NCI-H69 (cell line): Measurements from ENCODE around the gene OR4C16.

Experiments used
- DNase-seq: peaks from one replicate; lab custom pipeline; 2025; lab: John Stamatoyannopoulos, UW

Gene OR4C16, protein sequence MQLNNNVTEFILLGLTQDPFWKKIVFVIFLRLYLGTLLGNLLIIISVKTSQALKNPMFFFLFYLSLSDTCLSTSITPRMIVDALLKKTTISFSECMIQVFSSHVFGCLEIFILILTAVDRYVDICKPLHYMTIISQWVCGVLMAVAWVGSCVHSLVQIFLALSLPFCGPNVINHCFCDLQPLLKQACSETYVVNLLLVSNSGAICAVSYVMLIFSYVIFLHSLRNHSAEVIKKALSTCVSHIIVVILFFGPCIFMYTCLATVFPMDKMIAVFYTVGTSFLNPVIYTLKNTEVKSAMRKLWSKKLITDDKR

GRCh38 chr11:55571828-55572227 lies at the start of gene OR4C16:
TSS of gene OR4C16 (plus strand) at chr11:55572128. CDS start at chr11:55572128, 0 bp downstream.
- no peak for DNase-seq

DNA sequence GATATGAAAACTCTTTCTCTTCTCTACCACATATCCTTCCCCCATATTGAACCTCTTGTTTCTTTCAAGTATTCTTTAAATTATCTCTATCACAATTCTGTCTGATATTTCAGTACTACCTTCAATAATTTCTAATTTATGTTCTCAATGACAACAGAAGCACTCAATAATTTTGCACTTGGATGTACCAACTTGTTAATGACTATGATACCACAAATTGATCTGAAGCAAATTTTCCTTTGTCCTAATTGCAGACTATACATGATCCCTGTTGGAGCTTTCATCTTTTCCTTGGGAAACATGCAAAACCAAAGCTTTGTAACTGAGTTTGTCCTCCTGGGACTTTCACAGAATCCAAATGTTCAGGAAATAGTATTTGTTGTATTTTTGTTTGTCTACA lies 17.8 kb upstream of the OR4C16 start, which contains the start of gene OR4C15:
Gene OR4C15, plus strand, starts transcription at position 301 of the 400 bp plus-strand sequence. Its CDS starts 0 bp downstream, at position 301.
- no peak for DNase-seq

DNA sequence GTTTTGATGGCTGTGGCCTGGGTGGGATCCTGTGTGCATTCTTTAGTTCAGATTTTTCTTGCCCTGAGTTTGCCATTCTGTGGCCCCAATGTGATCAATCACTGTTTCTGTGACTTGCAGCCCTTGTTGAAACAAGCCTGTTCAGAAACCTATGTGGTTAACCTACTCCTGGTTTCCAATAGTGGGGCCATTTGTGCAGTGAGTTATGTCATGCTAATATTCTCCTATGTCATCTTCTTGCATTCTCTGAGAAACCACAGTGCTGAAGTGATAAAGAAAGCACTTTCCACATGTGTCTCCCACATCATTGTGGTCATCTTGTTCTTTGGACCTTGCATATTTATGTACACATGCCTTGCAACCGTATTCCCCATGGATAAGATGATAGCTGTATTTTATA lies 620 bp downstream of the OR4C16 start:
- DNase-seq, result no peak

GRCh38 chr11:55607545-55607944 lies 35.6 kb downstream of the OR4C16 start, which contains the start of gene OR4C11:
TSS of gene OR4C11 (minus strand) at chr11:55607645. CDS start at chr11:55604373, 3,272 bp downstream.
- DNase-seq, result no peak
